GM10266 (cell line): ENCODE measurements around the gene NDN.
"Not testable (repeated sequence)": the region's sequence is repeated elsewhere in the genome, so short reads cannot be mapped to it uniquely, and the experiment has no call there.

Experiments
- DNase-seq: peaks from one replicate; pipeline ENCODE4 v3.0.0; 2012; ENCODE audit errors: extremely low spot score
- CTCF ChIP-seq: IDR thresholded peaks from 2 replicates; pipeline ENCODE4 v1.5.1; 2012; ENCODE audit warnings: mild to moderate bottlenecking, low read depth; ENCODE audit not compliant: control insufficient read depth, insufficient read depth; ENCODE audit errors: missing control alignments

NDN gene

DNA sequence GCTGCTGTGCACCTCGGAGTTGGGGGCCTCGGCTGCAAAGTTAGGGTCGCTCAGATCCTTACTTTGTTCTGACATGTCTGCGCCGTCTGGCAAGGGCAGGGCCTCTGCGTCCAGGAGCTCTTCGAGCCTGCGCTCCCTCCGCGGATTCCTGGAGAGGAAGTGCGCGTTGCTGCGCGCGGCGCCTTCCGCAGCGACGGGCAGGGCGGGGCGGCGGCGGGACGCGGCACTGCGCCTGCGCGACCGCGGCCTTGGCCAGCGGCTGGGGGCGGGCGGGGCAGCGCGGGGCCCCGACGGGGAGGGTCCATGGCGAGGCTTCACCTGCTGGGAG lies at the start of gene NDN:
TSS of gene NDN (minus strand) at position 163 of the 328 bp plus-strand sequence. CDS start at position 75, 88 bp downstream.
- DNase-seq: no peak
- TF ChIP-seq CTCF: no peak

DNA sequence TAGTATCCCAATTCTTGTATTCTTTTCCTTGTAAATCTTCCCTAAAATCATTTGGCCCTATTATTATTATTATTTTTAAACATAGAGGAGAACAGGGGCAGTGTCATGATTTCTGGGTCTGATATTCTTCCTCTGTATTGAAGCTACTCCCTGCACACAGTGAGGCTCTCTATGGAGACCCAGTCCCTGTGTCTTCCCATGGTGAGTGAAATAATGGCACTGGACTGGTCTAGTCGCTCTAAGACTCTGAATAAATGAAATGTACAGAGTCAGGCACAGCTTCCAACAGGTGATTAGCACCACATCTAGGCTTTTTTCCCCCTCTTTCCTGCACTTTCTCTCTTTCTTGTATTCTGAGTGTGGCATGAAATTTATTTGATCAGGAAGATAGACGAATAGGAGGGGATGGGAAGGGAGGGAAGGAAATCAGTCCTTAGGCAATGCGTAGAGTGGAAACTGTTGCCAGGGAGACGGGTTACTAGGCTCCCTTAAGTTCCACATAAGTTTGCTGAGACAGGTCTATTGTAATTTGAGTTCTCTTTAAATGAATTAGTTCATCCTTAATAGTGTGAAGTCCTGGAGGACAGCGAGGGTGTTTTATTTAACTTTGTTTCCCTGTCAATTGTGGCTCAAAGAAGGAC lies 49.0 kb upstream of the NDN start:
- DNase-seq: no peak
- TF ChIP-seq CTCF: no peak

DNA sequence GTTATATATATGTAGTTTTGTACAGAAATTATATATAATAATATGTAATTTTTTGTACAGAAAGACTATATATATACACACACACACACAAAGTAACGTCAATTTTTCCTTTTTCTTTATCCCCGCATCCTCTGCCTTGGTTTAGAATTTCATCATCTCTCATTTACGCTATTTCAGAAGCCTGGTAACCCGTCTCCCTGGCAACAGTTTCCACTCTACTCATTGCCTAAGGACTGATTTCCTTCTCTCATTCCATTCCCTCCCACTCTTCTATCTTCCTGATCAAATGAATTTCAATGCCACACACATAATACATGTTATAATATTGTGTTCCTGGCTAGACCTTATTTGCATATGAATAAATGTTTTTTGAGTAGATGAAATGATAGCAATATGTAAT lies 47.8 kb upstream of the NDN start:
- TF ChIP-seq CTCF: no peak
- no peak for DNase-seq

GRCh38 chr15:23713874-23714656 lies 27.0 kb upstream of the NDN start:
- not testable (repeated sequence) for DNase-seq

GRCh38 chr15:23708332-23708731 lies 21.2 kb upstream of the NDN start:
- no peak for TF ChIP-seq CTCF
- no peak for DNase-seq

DNA sequence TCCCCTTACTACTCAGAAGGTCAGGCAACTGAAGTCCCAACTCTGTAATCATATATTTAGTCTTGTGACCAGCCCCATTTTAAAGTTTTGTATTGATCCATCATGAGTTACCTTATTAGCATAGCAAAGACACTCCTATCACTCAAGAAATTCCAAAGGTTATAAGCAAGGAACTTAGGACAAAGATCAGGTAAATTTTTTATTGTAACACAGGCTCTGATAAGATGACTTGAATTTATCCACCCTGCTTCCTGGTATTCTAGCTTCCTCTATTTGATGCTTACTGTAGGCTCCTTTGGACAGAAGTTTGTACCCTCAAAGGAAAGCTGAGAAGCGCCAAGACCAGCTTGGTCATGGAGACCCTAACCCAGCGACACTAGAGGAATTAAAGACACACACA lies 8.2 kb upstream of the NDN start:
- DNase-seq: no peak
- TF ChIP-seq CTCF: no peak

- no peak for TF ChIP-seq CTCF
- no peak for DNase-seq
Measured at GRCh38 chr15:23694592-23694991, 7.5 kb upstream of the NDN start.
